Measurements from ENCODE around the gene KSR1.

DNA sequence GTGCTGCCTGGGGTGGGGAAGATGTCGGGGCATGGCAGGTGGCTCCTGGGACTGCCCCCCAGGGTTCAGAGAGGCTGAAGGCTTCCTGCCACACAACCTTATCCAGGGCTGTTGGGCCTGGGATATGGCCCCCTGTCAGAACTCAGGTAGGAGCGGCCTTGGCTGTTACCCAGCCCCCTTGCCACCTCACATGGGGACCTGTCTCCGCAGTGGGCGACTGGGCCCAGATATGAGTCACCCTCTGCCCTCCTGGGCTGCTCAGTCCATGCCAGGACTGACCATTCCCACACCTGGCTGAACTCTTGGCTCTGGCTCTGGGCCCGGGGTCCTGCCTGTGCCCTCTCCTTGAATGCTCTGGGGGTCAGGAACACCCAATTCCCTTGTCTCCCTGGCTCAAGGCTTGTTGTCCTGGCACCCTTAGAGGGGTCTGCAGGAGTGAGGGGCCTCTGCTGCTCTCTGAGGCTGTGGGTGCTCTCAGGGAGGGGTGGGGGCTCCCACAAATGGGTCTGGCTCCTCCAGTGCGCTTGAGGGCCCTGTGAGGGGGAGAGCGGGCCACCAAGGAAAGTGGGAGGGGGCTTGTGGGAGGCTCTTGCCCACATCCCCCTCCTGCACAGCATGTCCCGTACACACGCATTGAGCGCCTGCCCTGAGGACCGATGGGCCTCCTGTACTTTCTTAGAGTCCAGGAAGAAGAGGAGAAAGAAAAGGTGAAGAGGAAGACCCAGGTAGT, 210.7 kb downstream of the KSR1 start:
- TF ChIP-seq POLR2A (IDR thresholded peaks at IDR 0.05), result no peak
- TF ChIP-seq, protein P1, sequence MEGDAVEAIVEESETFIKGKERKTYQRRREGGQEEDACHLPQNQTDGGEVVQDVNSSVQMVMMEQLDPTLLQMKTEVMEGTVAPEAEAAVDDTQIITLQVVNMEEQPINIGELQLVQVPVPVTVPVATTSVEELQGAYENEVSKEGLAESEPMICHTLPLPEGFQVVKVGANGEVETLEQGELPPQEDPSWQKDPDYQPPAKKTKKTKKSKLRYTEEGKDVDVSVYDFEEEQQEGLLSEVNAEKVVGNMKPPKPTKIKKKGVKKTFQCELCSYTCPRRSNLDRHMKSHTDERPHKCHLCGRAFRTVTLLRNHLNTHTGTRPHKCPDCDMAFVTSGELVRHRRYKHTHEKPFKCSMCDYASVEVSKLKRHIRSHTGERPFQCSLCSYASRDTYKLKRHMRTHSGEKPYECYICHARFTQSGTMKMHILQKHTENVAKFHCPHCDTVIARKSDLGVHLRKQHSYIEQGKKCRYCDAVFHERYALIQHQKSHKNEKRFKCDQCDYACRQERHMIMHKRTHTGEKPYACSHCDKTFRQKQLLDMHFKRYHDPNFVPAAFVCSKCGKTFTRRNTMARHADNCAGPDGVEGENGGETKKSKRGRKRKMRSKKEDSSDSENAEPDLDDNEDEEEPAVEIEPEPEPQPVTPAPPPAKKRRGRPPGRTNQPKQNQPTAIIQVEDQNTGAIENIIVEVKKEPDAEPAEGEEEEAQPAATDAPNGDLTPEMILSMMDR (IDR thresholded peaks at IDR 0.05), result no peak

All from Peyer's patch (tissue), 4 donors.